ENCODE results near the gene MBNL3.

- TF ChIP-seq ELF1 (IDR thresholded peaks at IDR 0.05; ENCODE audit: borderline replicate concordance, low read depth) (no peak), MAX (IDR thresholded peaks at IDR 0.05) (no peak)
- TF ChIP-seq, protein P1, sequence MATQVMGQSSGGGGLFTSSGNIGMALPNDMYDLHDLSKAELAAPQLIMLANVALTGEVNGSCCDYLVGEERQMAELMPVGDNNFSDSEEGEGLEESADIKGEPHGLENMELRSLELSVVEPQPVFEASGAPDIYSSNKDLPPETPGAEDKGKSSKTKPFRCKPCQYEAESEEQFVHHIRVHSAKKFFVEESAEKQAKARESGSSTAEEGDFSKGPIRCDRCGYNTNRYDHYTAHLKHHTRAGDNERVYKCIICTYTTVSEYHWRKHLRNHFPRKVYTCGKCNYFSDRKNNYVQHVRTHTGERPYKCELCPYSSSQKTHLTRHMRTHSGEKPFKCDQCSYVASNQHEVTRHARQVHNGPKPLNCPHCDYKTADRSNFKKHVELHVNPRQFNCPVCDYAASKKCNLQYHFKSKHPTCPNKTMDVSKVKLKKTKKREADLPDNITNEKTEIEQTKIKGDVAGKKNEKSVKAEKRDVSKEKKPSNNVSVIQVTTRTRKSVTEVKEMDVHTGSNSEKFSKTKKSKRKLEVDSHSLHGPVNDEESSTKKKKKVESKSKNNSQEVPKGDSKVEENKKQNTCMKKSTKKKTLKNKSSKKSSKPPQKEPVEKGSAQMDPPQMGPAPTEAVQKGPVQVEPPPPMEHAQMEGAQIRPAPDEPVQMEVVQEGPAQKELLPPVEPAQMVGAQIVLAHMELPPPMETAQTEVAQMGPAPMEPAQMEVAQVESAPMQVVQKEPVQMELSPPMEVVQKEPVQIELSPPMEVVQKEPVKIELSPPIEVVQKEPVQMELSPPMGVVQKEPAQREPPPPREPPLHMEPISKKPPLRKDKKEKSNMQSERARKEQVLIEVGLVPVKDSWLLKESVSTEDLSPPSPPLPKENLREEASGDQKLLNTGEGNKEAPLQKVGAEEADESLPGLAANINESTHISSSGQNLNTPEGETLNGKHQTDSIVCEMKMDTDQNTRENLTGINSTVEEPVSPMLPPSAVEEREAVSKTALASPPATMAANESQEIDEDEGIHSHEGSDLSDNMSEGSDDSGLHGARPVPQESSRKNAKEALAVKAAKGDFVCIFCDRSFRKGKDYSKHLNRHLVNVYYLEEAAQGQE (IDR thresholded peaks at IDR 0.05; ENCODE audit: low read depth) = no peak
These were observed 120.9 kb downstream of the MBNL3 start for GRCh38 chrX:132367984-132368383.

All from HCT116 (cell line).